Upper lobe of left lung (tissue), 4 donors: ENCODE data around the gene BCL2.

Source experiments
- EP300 ChIP-seq, 4 donors: sonication (generic); formaldehyde crosslinking; IDR thresholded peaks; one replicate each; pipeline ENCODE4 v1.5.1; 2017; ENCODE audit warnings: antibody characterized with exemption in 4 of 4, control low read depth in 2 of 4
- POLR2A ChIP-seq, 4 donors: fragments of 450-650 bp; IDR thresholded peaks; one replicate each; pipeline ENCODE4 v1.5.1; 2016 to 2017; ENCODE audit warnings: antibody characterized with exemption in 4 of 4, mild to moderate bottlenecking in 2 of 4
- TF ChIP-seq, protein P1 (sequence below), 6 experiments: fragments of 450-650 bp in 4 of 6; fragments of 200-600 bp in 2 of 6; sonication (generic) in 2 of 6; IDR thresholded peaks; one replicate each; pipeline ENCODE4 v1.5.1; 2016 to 2019; ENCODE audit warnings: antibody characterized with exemption in 6 of 6

DNA sequence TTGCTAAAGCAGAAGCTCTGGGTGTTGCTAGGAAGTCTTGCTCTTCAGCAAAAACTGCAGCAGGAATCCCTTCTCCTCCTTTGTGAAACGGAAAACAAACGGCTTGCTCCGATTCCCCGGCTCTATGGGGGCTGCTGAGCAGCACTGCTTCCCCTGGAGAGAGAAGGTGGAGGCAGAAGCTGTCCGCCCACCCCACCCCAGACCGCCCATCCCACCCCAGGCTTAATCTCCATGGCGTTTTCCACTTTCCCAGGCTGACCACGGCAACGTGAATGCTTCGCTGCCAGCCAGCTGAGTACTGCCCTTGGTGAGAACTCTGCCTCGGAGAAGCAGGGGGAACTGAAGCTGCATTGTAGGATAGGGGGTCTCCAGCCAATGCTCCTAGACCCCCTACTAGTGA lies 139.2 kb downstream of the BCL2 start:
- TF ChIP-seq, protein P1, sequence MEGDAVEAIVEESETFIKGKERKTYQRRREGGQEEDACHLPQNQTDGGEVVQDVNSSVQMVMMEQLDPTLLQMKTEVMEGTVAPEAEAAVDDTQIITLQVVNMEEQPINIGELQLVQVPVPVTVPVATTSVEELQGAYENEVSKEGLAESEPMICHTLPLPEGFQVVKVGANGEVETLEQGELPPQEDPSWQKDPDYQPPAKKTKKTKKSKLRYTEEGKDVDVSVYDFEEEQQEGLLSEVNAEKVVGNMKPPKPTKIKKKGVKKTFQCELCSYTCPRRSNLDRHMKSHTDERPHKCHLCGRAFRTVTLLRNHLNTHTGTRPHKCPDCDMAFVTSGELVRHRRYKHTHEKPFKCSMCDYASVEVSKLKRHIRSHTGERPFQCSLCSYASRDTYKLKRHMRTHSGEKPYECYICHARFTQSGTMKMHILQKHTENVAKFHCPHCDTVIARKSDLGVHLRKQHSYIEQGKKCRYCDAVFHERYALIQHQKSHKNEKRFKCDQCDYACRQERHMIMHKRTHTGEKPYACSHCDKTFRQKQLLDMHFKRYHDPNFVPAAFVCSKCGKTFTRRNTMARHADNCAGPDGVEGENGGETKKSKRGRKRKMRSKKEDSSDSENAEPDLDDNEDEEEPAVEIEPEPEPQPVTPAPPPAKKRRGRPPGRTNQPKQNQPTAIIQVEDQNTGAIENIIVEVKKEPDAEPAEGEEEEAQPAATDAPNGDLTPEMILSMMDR (IDR thresholded peaks at IDR 0.05): no peak
- TF ChIP-seq POLR2A (IDR thresholded peaks at IDR 0.05): no peak
- TF ChIP-seq EP300 (IDR thresholded peaks at IDR 0.05): no peak
